Stimulated activated CD4-positive, alpha-beta T cell treated with anti-CD3 and anti-CD28 coated beads, Interleukin-15, amount 100 ng/mL, for 48 hours (primary cell): ENCODE data around the gene P2RX1.

ENCODE experiments used
- DNase-seq, 2 donors: peaks; one replicate each; pipeline ENCODE4 v3.0.0-alpha.2; 2020; ENCODE audit warnings: low read depth in 2 of 2

The P2RX1 gene

GRCh38 chr17:3915995-3916696, at the start of gene P2RX1:
P2RX1 (minus strand) TSS chr17:3916465; CDS start chr17:3916225, 240 bp downstream.
- DNase-seq = no peak

- DNase-seq = peak; percentile 43 to 66
Measured at GRCh38 chr17:3965118-3965800, 49.0 kb upstream of the P2RX1 start.

- DNase-seq = peak; percentile 23 to 74
Measured at GRCh38 chr17:3964203-3965117, 48.2 kb upstream of the P2RX1 start, which contains the start of gene ATP2A3. ATP2A3 (minus strand) TSS chr17:3964437; CDS start chr17:3964291, 146 bp downstream.

GRCh38 chr17:3963237-3964201, 47.3 kb upstream of the P2RX1 start:
- DNase-seq = peak in 1 of 2 donors; percentile 41

DNA sequence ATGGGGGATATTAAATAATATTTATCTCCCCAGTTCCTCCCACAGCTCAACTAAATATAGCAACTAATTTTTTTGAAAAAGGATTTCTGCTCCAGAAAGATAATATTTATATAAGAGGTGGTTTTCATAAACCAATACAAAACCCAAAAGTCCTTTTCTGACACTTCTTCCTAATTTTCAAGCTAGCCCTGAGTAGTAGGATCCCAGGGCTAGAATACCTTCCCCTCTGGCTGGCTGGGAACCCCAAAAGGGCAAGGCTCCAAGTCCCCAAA, 46.6 kb upstream of the P2RX1 start:
- no peak for DNase-seq

- DNase-seq = no peak
Measured at GRCh38 chr17:3962217-3962964, 46.1 kb upstream of the P2RX1 start.

DNA sequence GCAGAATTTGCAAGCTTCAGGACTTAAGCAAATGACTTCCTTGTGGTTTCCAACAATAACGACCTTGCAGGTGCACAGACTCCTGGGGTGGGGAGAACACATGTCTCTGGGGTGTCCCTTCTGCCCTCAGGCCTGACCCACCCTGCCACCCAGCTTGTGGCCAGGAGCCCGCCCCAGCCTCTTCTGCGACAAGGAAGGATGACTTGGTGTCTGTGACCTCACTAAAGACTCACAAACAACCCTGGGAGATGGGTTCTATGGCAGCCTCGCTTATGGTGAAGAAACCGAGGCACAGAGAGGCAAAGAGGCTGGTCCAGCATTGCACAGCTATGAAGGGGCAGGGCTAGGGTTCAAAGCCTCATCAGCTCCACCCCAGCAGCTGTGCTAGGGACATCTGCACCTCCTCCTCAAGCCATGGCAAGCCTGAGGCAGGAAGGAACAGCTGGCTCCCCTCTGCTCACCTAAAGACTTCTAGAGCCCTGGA, 45.3 kb upstream of the P2RX1 start:
- DNase-seq = no peak

DNA sequence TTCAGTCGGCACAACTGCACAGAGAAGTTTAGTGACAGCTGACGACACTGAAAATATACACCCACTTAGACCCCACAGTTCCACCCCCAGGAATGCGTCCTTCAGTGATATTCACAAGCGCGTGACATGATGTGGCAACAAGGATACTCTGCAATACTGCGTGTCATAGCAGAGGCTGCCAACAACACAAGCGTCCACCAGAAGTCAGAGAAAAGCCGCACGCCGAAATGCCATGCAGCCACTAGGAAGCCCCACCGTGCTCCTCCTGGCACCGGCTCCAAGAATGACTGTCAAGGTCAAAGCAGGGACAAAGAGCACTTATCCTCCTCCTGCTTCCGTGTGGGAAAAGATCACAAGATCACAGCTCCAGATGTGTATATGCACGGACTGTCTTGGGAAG, 44.5 kb upstream of the P2RX1 start:
- no peak for DNase-seq

- no peak for DNase-seq
Measured at GRCh38 chr17:3959921-3960601, 43.8 kb upstream of the P2RX1 start.

DNA sequence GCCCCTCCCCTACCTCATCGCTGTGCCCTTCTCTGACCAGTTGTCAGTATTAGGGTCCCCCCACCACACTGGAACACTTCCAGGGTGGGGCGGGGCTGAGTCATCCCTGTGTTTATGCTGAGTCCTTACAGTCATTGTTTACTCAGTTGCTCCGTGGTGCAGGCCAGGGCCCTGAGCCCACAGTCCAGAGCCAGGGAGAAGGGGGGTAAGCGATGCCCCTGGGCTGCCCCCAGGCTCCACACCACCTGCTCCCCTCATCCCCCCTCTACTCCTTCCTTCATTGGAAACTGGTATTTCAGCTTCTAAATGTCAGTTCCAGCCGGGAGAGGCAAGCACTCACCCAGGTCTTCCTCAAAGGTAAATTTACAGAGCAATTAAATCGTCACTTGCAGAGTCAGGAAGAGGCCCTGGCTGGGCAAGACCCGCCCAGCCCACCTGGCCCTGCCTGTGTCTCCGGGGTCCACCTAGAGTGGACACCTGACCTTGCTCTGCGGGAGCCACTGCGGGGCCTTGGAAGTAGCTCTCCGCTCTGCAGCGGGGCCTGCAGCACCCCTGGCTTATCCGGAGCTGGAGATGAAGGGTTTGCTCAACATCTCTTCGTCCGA, 43.1 kb upstream of the P2RX1 start:
- no peak for DNase-seq

GRCh38 chr17:3957735-3958599, 41.7 kb upstream of the P2RX1 start:
- no peak for DNase-seq

- DNase-seq = no peak
Measured at GRCh38 chr17:3956983-3957382, 40.7 kb upstream of the P2RX1 start.

DNA sequence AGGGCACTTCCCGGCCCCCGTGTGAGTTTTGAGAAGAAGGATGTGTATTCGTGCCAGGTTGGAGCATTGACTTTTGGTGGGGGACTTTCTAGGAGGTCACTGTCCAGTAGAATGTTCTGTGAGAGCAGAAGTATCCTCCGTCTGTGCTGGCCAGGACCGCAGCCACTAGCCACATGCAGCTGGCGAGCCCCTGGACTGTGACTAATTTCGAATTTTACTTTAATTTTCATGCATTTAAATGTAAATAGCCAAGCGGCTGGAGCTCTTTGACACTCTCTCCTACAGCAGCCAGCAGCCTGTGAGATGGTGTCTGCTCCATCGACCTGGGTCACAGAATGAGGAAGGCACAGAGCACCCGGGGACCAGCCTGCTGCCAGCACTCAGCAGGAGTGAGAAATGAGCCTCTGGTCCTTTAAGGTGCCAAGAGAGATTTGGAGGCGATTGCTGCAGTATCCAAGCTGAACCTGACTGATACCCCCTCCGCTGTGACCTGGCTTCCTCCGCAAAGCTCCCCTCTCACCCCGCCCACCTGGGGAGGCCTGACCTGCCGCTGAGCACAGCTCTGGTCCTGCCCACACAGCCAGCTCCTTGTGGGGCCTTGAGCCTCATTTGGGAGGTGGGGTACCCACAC, 40.2 kb upstream of the P2RX1 start:
- DNase-seq = no peak

- no peak for DNase-seq
Measured at GRCh38 chr17:3955673-3955988, 39.4 kb upstream of the P2RX1 start.

DNA sequence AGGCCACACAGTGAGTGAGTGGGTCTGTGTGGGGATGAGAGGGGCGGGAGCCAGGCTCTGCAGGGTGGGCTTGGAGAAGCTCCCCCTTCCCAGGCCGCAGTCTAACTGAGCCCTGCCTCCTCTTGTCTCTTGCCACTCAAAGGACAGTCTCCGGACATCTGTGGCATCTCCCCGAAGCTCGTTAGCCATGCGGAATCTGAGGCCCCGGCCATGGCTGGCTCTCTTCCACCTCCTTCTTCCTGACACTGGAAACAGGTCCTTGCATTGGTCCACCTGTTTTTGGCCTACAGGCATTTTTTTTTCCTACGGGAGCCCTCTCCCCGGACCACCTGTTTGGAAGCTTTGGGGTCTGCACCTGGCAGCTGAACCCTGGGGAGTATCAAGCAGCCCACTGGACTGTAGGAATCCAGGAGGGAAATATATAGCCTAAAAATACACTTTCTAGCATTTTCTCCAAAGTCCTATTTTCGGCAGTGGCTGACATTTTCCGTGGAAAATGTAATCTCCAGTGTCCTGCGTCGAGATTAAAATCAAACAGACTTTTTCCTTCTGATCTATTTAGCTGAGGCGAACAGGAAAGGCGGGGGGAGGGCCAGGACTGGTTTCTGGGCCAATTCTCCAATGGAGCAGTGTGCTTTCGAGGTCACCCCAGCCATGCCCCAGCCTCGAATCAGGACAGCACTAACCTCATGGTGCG, 38.9 kb upstream of the P2RX1 start:
- DNase-seq = no peak

DNA sequence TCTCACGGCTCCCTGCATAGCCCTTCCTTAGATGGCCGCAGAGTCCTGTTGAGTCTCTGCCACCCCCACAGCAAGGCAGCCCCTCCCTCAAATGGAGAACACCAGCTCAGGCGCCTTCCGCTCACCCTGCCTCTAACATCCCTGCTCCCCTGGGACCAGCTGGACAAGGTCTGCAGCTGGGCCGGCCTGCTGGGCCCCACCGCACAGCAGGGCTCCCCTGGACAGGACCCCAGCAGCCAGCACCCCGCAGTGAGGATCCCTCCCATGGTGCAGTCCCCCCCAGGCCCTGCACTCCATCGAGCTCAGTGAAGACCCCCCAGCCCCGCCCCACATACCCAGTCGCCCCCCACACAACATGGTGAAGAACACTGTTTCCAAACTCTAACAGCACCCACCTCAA, 37.8 kb upstream of the P2RX1 start:
- DNase-seq = no peak

- DNase-seq = no peak
Measured at GRCh38 chr17:3953542-3953941, 37.3 kb upstream of the P2RX1 start.

DNA sequence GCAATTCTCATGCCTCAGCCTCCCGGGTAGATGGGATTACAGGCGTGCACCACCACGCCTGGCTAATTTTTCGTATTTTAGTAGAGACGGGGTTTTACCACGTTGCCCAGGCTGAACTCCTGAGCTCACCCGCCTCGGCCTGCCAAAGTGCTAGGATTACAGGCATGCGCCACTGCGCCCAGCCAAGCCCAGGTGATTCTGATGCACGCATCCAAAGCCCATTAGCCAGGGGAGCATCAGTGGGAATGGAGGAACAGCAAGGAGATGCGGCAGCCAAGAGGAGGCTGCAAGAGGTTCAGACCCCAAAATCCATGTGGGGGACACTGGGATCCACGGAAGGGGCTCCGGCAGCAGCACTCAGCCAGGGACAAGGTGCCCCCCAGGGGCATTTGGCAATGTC, 35.9 kb upstream of the P2RX1 start:
- no peak for DNase-seq
